ENCODE results near the gene ATP2A3.

DNA sequence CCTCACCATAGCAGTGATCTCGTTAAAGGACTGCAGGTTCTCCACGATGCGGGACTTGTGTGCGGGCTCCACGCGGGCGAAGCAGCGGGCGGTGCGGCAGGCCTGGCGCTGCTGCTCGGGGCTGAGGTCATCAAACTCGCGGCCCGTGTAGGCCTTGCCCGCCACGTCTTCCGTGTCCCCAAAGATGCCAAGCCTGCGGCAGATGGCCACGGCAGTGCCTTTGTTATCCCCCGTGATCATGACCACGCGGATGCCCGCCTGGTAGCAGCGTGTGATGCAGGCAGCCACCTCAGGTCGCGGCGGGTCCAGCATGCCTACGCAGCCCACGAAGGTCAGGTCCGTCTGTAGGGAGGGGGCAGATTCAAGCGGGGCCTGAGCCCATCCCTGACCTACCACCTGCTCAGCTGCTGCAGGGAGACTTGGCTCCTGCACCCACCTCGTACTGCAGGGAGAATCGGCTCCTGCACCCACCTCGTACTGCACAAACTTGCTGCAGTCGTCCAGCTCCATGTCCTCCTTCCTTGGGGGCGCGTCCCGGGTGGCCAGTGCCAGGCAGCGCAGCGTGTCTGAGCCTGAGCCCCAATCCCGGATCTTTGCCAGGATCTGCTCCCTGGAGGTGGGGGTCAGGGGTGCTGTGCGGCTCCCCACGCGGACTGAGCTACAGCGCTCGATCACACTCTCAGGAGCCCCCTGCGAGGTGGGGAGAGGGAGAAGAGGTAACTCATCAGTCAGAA lies 23.1 kb downstream of the ATP2A3 start:
- TF ChIP-seq, protein P1, sequence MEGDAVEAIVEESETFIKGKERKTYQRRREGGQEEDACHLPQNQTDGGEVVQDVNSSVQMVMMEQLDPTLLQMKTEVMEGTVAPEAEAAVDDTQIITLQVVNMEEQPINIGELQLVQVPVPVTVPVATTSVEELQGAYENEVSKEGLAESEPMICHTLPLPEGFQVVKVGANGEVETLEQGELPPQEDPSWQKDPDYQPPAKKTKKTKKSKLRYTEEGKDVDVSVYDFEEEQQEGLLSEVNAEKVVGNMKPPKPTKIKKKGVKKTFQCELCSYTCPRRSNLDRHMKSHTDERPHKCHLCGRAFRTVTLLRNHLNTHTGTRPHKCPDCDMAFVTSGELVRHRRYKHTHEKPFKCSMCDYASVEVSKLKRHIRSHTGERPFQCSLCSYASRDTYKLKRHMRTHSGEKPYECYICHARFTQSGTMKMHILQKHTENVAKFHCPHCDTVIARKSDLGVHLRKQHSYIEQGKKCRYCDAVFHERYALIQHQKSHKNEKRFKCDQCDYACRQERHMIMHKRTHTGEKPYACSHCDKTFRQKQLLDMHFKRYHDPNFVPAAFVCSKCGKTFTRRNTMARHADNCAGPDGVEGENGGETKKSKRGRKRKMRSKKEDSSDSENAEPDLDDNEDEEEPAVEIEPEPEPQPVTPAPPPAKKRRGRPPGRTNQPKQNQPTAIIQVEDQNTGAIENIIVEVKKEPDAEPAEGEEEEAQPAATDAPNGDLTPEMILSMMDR (IDR thresholded peaks at IDR 0.05): no peak
- TF ChIP-seq EP300 (IDR thresholded peaks at IDR 0.05): no peak
- TF ChIP-seq POLR2A (IDR thresholded peaks at IDR 0.05): no peak
